Mucosa of gallbladder (tissue), 1 donor: ENCODE measurements around the gene FHIT. TPM values are rescaled to one million over a fixed set of nuclear protein-coding genes. Genes with fewer than 3 reads are reported as not detected.

Source experiments
- DNase-seq: peaks from one replicate; pipeline ENCODE4 v3.0.0-alpha.2; 2020; ENCODE audit warnings: low spot score
- total RNA-seq: library from RNA; stranded (reverse); gene quantifications from one replicate; pipeline ENCODE4 v1.2.1, GENCODE V29; 2021
- donor health status: DM: no; HTN: no; CAD: no.

FHIT gene
- total RNA-seq, 1 donor from 2014 or later, result 38.6 TPM

DNA sequence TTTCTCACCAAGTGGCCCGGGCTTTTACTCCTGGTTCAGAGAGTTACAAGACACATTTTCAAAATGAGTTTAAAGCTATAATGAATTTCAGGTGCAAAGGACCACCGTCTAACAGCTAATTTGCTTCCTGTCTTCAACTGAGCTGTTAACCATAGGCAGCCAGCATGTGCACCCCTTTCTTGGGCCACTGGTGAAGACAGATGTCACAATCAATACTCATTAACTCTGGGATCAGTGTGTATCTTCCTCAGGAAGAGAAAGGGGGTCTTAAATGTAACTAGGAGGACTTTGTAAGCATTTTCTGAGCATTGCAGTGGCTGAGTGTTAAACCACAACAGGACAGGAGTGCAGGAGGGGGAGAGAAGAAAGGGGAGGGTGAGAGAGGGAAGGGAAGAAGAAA is 1450.8 kb downstream of the FHIT start:
- DNase-seq, result no peak

DNA sequence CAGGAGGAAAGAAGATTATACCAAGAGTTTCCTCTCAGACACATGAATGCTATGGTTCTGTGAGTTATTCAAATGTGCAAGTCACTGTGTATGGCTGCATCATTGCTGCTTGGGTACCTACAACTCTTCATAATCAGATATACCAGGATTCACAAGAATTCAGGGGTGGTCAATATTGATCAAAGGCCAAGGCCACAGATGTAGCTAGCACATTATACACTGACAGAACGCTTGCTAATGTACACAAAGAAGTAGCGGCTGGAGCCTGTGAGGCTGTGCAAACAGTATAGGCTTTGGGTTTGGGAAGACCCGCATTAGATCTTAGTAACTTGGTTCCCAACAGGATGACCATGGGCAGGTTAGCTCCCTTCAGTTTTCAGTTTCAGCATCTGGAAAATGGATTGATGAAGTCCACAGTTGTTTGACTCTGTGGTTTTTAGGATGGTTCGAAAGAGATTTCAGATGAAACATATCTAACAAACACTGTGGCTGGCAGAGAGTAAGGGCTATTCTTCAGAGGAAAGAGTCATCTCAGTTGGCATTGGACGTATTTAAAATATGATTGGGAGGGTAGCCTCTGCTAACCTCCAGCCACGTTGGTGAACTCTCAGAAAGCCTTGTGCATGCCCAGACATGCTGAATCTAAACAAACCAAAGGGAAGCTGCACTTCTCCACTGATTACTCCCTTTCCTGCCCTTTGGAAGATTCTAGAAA is 1452.7 kb downstream of the FHIT start:
- no peak for DNase-seq

DNA sequence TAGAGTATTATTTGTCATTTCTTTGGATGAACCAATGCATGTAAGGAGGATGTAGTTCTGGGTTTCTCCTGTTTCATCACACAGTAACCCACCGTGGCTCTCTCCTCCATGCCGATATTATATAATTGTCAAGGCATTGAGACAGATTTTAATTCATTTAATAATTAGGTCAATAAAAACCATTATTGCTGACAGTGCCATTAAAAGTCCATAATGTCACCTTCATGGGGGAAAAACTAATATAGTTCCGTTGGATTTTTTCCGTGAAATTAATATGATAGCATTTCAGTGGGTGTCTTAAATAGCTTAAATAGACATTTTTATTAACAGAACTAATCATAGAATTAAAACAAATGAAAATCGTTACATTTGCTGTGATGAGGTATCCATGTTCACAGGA is 1453.7 kb downstream of the FHIT start:
- no peak for DNase-seq

DNA sequence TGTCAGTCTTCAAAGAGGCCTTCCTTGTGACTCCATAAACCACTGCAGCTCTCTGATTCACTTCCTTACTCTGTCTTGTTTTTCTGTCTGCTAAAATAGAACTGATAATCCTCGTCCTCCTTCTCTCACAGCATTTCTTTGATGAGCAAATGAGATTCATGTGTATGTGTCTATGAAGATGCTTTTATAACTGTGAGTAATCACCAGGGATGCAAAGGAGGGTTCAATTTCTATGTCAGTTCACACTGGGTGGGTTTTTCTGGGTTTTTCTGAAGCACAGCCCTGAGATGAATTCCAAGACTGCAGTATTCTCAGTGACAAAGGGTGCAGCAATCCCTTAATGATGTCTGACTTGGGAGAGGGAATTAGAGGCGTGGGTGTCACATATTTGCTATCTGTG is 1454.8 kb downstream of the FHIT start:
- no peak for DNase-seq

DNA sequence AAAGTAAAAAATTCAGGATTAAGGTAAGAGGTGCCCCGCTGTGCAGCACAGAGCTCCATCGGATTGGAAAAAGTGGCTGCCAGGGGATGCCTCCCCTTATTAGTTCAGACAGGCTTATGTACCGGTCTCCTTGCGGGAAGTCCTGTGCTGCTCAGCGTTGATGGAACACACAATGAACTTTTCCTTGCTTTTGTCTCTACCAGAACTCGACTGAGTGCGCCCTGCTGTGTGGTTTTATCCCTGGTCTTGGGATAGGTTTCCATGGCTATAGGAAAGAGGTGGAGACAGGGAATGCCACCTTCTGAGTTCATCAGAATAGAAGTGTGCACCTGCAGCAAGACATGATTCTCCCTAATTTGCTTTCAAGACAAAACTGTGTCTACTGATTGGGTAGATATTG is 1455.5 kb downstream of the FHIT start:
- no peak for DNase-seq

DNA sequence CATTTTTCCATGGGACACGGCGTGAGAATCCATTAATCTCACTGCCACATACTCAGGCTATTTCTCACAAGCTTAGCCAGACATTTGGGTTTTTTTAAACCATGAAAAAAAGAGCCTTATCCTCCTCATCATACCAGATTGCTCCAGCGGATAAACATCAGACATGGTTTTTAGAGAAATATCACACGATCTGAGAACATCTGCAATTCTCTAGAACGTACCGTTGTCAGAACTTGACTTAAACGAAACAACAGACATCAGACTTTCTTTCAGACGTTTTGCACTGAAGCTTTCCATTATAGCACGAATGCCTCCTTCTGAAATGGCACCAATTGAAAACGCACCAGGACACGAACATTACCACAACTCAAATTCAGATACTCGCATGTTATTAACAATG is 1457.3 kb downstream of the FHIT start:
- DNase-seq, result no peak

DNA sequence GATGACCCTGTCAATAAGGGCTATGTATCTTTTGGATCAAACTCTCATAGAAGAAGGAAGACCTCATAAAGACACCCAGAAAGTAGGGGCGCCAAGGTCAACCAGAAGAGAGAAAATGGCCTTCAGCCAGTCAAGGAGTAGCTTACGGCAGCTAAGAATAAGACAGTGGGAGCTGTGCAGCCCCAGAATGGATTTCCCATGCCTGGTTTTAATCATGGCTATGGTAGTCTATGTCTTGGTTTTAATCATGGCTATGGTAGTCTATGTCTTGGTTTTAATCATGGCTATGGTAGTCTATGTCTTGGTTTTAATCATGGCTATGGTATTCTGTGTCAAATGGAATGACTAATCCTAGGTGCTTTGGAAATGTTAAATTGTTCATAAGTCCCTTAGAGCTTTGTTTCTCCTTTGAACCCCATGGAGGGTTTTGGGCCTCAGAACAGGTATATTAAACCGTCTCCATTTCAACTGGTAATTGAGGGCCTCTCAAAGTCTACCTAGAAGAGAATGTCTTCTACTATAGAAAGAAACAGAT is 1459.4 kb downstream of the FHIT start:
- no peak for DNase-seq

DNA sequence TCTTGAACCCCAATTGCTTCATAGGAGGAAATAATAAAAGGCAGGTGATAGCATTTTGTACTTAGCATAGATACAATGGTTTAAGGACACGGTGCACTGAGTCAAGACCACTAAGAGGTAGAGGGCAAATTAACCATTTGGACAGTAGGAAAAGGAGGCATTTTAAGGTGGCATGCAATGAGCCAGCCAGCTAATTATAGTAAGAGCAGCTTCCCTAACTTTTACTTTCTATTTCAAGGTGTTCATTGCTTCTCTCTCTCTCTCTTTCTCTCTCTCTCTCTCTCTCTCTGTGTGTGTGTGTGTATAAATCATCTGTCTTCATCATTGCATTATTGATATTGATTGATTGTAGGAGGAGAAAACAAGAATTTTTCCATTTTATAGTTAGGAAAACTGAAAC is 1461.0 kb downstream of the FHIT start:
- no peak for DNase-seq

DNA sequence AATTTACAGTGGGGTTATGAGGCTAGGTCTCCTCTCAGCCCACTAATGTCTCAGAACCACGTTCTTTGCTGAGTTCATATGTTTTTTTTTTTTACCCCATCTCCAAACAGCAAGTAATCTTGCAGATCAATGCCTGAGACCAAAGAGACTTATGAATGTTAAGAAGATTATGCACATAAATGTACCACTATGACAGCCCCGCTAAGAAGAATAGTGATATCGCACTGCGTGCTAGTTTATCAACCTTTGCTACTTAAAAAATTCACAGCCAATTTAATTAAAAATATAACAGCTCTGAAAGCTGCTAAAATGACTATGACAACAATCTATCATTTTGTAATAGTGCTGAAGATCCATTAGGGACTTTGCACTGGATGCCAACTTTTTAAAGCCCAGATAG is 1462.5 kb downstream of the FHIT start:
- DNase-seq, result no peak

DNA sequence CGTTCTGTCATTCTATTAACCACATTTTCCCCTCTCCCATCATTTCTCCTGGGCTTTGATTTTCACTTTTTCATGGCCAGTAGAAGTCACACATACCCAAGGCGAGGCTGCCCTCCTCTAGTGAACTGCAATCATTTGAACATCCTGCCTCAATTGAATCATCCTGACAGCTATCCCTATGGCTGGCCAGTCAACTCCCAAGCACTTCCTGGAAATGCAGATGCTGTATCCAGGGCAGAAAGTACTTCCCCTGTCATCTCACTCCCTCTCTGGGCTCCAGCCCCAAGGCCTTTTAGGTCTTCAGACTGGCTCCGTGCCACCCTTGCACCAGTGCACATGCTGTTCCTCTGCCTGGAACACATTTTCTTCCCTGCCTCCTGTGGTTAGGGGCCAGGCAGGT is 1463.1 kb downstream of the FHIT start:
- no peak for DNase-seq

DNA sequence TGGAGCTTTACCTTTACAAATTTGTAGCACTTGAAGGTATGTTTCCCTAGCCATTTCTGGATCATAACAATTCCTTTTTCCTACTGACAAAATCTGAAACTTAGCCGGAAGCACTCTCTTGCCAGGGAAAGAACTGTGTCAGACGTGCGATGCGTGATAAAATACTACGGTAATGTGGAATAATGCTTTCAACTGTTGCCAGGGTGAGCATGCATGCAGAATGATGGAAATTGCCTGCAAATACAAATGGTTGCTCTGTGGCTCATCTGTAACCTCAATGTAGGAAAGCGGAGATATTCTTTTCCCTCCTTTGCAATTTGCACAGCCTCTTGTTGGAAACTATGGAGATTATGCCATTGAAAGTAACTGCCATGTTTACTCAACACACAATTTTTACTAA is 1464.9 kb downstream of the FHIT start:
- no peak for DNase-seq

DNA sequence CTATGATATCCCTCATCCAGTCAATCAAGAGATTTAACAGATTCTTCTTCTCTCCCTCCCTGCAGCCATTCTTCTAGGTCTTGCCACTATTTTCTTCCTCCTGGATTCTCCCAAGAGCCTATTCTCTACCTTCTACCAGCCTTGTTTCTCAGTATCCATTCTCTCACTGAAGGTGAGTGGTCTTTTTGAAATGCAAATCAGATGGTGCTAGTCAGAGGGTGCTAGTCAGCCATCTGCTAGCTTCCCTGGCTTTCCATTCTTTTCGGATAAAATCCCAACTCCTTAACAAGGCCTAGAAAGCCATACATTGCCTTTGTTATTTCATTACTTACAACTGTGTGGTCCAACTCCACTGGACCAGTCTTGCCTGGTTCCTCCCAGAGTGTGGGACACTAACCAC is 1467.1 kb downstream of the FHIT start:
- DNase-seq, result no peak

DNA sequence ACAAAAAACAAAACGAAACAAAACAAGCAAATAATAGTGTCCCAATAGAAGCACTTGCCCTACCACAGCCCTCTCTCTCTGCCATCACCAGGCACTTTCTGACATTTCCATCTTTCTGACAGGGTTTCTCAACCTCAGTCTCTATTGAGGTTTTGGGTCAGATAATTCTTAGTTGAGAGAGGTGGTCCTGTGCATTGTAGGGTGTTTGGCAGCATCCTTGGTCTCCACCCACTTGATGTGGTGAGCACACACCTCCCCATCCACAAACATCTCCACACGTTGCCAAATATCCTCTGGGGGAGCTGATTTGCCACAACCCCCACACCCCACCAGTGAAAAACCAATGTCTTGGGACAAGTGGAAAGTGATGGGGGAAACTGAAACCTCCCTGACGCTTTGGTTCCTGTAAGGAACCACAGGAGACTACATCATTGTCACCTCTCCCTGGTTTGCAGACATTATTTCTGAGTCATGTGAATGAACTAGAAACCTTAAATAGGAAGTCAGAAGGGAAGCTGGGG is 1467.7 kb downstream of the FHIT start:
- no peak for DNase-seq

DNA sequence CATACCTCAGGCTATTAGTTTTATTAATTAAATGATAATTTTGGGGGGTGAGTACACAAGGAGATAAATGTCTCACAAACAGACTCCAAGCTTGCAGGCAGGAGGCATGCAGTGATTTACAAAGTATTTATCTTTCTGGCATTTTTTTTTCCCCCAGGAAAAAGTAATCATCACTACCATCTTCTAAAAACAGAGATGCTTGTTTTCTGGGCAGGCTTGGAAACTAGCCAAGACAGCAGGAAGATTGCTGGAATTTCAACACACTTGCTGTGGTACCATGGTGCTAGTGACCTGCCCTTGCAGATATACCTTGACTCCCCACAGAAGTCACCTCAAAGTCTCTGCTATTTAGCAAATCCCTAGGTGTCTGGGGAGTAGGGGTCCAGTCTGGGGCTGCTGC is 1468.6 kb downstream of the FHIT start:
- DNase-seq, result no peak

DNA sequence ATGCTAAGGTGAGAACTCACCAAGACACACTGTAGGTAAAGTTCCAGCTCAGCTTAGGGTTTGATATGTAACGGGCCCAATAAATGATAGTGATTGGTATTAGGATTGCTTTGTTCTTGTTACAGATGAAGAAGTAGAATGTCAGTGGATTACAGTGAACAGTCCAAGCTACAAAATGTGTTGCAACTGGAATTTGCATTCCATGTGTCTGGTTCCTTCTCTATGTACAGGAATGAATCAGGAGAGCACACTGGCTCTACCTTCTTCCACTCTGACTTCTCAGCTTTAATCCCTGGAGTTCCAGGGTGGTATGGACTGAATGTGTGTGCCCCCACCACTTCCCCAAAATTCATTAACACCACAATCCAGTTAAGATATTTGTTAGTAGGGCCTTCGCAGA is 1471.0 kb downstream of the FHIT start:
- DNase-seq, result no peak

DNA sequence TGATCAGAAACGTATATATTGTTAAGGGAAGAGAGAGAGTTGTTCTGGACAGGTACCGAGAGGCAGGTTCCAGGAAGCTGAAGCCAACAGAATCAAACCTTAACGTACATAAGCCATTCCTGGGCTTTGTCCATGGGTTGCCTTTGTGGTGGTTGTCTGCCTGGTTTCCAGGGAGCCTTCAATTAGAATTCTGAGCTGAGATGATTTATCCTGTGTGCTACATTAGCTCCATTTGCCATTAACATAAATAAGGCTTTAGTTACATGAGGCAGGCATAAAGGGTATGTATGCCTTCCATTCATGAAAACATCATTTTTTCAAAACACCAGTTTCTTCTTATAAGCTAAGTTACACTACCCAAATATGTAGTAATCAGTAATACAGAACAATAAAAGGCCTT is 1472.0 kb downstream of the FHIT start:
- DNase-seq, result no peak

DNA sequence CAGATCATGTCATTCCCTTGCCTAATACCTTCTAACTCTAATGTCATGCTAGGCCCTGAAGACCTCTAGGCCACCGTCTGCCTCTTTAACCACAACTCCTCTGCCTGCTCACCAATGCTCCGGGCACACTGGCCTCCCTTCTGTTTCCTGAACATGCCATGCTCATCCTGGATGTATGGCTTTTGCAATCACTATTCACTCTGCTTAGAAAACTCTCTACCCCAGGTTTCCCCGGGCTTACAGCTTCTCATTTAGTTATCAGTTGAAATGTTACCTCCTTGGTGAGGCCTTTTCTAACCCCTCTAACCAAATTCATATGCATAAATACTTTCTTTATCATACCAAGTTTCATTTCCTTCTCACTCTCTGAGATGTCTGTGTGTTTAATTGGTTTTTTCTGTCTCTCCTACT is 1473.6 kb downstream of the FHIT start:
- no peak for DNase-seq

DNA sequence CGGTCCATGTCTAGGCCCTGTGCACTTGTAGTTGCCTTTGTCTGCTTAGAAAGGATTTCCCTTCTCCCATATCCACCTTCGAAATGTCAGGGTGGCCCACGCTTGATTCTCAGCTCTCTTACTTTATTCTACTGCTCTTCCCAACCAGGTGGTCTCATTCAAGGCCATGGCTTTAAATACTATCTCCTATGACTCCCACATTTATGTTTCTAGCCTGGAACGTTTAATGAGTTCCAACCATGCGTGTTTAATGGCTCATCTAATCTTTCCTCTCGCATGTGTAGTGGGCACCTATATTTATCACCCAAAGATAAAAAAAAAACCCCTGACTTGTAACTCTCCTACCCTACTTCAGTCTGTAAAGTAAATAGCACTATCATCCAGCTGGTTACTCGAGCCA is 1474.2 kb downstream of the FHIT start:
- DNase-seq, result no peak

DNA sequence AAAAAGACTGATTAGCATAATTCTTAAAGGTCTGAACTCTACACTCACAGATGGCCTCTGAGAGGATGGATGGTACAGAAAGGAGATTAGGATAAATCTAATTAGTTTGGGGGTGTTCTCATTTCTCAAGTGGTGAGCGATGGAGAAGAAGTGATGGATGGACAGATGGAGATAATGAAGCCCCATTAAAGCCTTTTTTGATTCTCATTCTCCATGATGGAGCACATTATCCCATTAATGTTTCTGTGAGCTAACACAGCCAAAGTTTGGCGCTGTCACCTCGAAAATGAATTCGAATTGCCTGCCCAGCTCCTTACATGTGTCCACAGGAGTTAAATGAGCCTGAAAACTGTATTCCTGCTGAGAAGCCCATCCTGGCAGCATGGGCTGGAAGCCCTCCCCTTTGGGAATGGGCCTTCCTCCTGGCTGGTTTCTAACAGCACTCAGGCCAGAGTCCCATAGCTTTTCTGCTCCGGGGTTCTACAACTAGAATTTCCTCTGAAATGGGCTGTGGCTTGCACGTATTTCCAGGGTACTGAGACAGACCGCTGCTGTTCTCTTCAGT is 1475.4 kb downstream of the FHIT start:
- no peak for DNase-seq

DNA sequence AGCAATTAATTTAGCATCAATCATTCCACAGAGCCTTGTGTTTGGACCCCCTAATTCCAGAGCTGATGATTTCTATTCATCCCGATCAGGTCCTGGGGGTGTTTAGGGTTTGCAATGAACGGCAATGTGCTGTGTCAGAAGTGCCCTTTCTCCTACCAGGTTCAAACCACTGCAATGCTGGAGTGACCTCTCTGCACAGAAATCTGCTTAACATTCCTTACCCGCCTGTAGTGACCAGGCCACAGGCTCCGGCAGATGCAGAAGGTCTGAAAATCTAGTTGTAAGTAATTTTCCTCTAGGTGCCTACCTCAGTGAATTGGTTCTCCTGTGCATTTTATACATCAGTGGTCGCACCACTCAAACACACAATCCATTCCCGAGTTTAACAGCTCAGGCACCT is 1476.1 kb downstream of the FHIT start:
- DNase-seq, result no peak

DNA sequence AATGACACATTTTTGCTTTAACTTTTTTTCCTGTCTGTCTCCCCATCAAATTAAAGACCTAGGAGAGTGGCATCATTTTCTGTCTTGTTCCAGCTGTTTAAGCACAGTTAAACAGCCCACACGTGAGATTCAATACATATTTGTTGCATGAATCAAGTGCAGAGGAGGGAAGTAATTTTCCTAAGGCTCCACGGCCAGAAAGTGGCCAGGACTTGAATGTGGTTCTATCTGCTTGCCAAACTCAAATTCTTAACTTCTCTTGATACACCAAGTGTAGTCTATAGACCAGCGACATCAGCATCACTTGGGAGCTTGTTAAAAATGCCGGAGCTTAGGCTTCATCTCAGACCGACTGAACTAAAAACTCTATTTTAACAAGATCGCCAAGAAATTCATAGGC is 1476.6 kb downstream of the FHIT start:
- DNase-seq, result no peak

DNA sequence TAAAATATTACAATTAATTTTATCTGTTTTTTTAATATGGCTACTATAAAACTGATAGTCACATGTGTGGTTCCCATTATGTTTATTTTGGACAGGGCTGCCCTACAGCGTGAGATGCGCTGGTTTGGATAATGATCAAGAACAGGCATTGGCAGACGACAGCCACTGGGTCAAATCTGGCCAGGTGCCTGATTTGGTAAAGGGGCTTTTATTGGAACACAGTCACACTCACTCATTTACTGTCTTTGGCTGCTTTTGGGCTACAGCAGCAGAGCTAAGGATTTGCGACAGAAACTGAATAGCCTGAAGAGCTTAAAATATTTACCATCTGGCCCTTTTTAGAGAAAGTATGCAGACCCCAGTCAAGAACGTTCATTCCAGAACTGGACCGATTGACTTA is 1477.3 kb downstream of the FHIT start:
- DNase-seq, result no peak
